Mesenchymal stem cell (in vitro differentiated cells and primary cell): ENCODE data around the gene MATK.

Experiments used
- DNase-seq: peaks from one replicate; pipeline ENCODE4 v3.0.0-alpha.2; 2013
- H2AFZ ChIP-seq: one replicate; pipeline ENCODE4 v1.6.1; 2013; ENCODE audit warnings: low read depth, mild to moderate bottlenecking, control low read depth, inconsistent platforms, low read length, moderate library complexity
- H2AK5ac ChIP-seq: 2 replicates; pipeline ENCODE4 v1.6.1; 2013; ENCODE audit warnings: low read length, moderate library complexity, mild to moderate bottlenecking, inconsistent platforms; ENCODE audit not compliant: severe bottlenecking
- H2BK120ac ChIP-seq: one replicate; pipeline ENCODE4 v1.6.1; 2013; ENCODE audit warnings: low read depth, mild to moderate bottlenecking, inconsistent platforms, low read length, moderate library complexity
- H2BK12ac ChIP-seq, 2 experiments: one replicate each; pipeline ENCODE4 v1.6.1; 2013; ENCODE audit warnings: inconsistent platforms in 2 of 2, low read length in 2 of 2, mild to moderate bottlenecking in 2 of 2, moderate library complexity in 2 of 2, control low read depth in 1 of 2
- H2BK15ac ChIP-seq: one replicate; pipeline ENCODE4 v1.6.1; 2013; ENCODE audit warnings: mild to moderate bottlenecking, low read depth, inconsistent platforms; ENCODE audit not compliant: poor library complexity, severe bottlenecking
- H2BK5ac ChIP-seq: 2 replicates; pipeline ENCODE4 v1.6.1; 2013; ENCODE audit warnings: low read depth, mild to moderate bottlenecking, low read length, control low read depth, inconsistent platforms; ENCODE audit not compliant: poor library complexity, severe bottlenecking
- H3K14ac ChIP-seq, 2 experiments: one replicate each; pipeline ENCODE4 v1.6.1; 2013; ENCODE audit warnings: inconsistent platforms in 2 of 2, low read length in 2 of 2, control low read depth in 1 of 2, mild to moderate bottlenecking in 1 of 2, moderate library complexity in 1 of 2
- H3K18ac ChIP-seq, 2 experiments: one replicate each; pipeline ENCODE4 v1.6.1; 2013; ENCODE audit warnings: inconsistent platforms in 2 of 2, low read length in 2 of 2, control low read depth in 1 of 2, low read depth in 1 of 2, mild to moderate bottlenecking in 1 of 2
- H3K23ac ChIP-seq, 2 experiments: one replicate each; pipeline ENCODE4 v1.6.1; 2013; ENCODE audit warnings: inconsistent platforms in 2 of 2, low read length in 2 of 2, mild to moderate bottlenecking in 2 of 2, moderate library complexity in 2 of 2, control low read depth in 1 of 2
- H3K27ac ChIP-seq: 2 replicates; pipeline ENCODE4 v1.5.1; 2013; ENCODE audit warnings: mild to moderate bottlenecking, moderate library complexity, low read length, control low read depth, inconsistent platforms; ENCODE audit not compliant: poor library complexity, severe bottlenecking
- H3K27me3 ChIP-seq, 2 experiments: 2 replicates each; pipeline versions ENCODE4 v1.6.1 to v1.7.0; 2013; ENCODE audit warnings: low read length in 2 of 2, mild to moderate bottlenecking in 2 of 2, moderate library complexity in 2 of 2, control low read depth in 1 of 2, inconsistent platforms in 1 of 2; ENCODE audit not compliant: control insufficient read depth in 1 of 2, insufficient read depth in 1 of 2
- H3K36me3 ChIP-seq, 2 experiments: 2 replicates each; pipeline versions ENCODE4 v1.6.1 to v1.7.0; 2013; ENCODE audit warnings: low read length in 2 of 2, control low read depth in 1 of 2, inconsistent platforms in 1 of 2, low read depth in 1 of 2, mild to moderate bottlenecking in 1 of 2; ENCODE audit not compliant: insufficient read depth in 2 of 2, control insufficient read depth in 1 of 2
- H3K4ac ChIP-seq, 2 experiments: one replicate each; pipeline ENCODE4 v1.6.1; 2013; ENCODE audit warnings: inconsistent platforms in 2 of 2, low read length in 2 of 2, mild to moderate bottlenecking in 2 of 2, moderate library complexity in 2 of 2, control low read depth in 1 of 2, low read depth in 1 of 2
- H3K4me1 ChIP-seq: 2 replicates; pipeline ENCODE4 v1.6.1; 2013; ENCODE audit warnings: low read depth, low read length, control low read depth; ENCODE audit not compliant: control insufficient read depth, insufficient read depth
- H3K4me2 ChIP-seq: 2 replicates; pipeline ENCODE4 v1.6.1; 2013; ENCODE audit warnings: low read length, mild to moderate bottlenecking, inconsistent platforms; ENCODE audit not compliant: poor library complexity, severe bottlenecking
- H3K4me3 ChIP-seq, 2 experiments: 2 replicates each; pipeline versions ENCODE4 v1.5.1 to v1.7.0; 2013; ENCODE audit warnings: low read length in 2 of 2, mild to moderate bottlenecking in 2 of 2, control low read depth in 1 of 2, low read depth in 1 of 2; ENCODE audit not compliant: insufficient read depth in 1 of 2
- H3K79me1 ChIP-seq: replicated peaks from 2 replicates; pipeline ENCODE4 v1.6.1; 2013; ENCODE audit warnings: mild to moderate bottlenecking, control low read depth, low read length, inconsistent platforms; ENCODE audit not compliant: poor library complexity, severe bottlenecking
- H3K9ac ChIP-seq: 2 replicates; pipeline ENCODE4 v1.7.0; 2013; ENCODE audit warnings: mild to moderate bottlenecking, low read length, moderate library complexity
- H3K9me3 ChIP-seq: 2 replicates; pipeline ENCODE4 v1.7.0; 2013; ENCODE audit warnings: mild to moderate bottlenecking, low read length; ENCODE audit not compliant: control insufficient read depth
- H4K8ac ChIP-seq: one replicate; pipeline ENCODE4 v1.6.1; 2013; ENCODE audit warnings: inconsistent platforms, mild to moderate bottlenecking, low read length, moderate library complexity
- H4K91ac ChIP-seq: one replicate; pipeline ENCODE4 v1.6.1; 2013; ENCODE audit warnings: mild to moderate bottlenecking, low read length, inconsistent platforms
- WGBS: methylation state at CpG from one replicate; pipeline ENCODE4 v1.1.7; 2013; ENCODE audit warnings: mixed read lengths; 5-methylcytosine and 5-hydroxymethylcytosine counted together

The MATK gene

DNA sequence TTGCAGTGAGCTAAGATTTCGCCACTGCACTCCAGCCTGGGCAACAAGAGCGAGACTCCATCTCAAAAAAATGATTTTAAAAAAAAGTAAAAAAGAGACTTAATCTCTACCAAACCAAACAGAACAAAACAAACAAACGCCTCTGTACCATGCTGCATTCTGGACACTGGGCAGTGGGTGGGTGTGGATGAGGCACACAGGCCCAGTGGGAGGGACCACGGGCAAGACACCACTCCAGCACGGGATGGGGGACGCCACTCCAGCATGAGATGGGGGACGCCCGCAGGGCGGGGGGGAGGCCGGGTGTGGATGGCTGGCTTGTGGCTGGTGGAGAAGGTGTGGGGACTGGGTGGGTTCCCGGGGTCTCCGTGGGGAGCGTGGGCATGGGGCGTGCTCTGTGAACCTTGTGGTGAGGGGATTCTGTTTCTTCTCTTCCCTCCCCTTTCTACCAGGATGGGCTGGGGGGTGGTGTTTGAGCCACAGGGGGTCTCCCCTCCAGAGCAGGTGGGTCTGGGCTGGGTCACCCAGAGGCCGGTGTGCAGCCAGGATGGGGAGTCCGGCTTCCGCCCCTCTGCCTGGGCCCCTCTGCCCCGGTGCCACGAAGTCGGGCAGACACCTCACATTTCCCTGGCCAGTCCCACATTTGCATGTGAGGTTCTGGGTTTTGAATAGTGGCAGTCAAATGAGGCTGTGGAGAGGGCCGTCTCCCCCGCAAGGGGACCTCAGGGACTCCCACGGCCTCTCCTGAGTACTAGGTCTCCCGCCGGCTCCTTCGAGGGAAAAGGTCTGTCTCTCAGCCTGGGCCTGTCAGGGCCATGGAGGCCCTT lies 23.9 kb upstream of the MATK start:
- Histone ChIP-seq H2BK5ac (no peak overlapping the region), H4K91ac (no peak overlapping the region), H3K36me3 (peaks cover 0 to 4% of the 10 kb centered on the region in 2 experiments), H2BK12ac (no peak overlapping the region), H3K79me1 (no peaks in the 10 kb centered on the region), H2AK5ac (no peak overlapping the region), H3K27me3 (peaks cover 0 to 27% of the 10 kb centered on the region in 2 experiments), H2BK120ac (no peak overlapping the region), H3K18ac (no peak overlapping the region), H3K14ac (no peak overlapping the region), H3K27ac (no peak overlapping the region), H3K23ac (no peak overlapping the region), H2AFZ (no peak overlapping the region), H3K4me3 (no peak overlapping the region), H3K9ac (no peak overlapping the region), H3K4ac (no peak overlapping the region), H3K4me2 (no peak overlapping the region), H2BK15ac (no peak overlapping the region), H4K8ac (no peak overlapping the region), H3K9me3 (no peaks in the 10 kb centered on the region), H3K4me1 (peaks cover 4% of the 10 kb centered on the region)
- 84% methylated on average over 16 of the region's 26 CpGs for WGBS
- DNase-seq = no peak

GRCh38 chr19:3808420-3809143 lies 22.4 kb upstream of the MATK start:
- H3K9me3 ChIP-seq = no peaks in the 10 kb centered on the region
- DNase-seq = no peak
- peaks cover 0 to 4% of the 10 kb centered on the region in 2 experiments for H3K36me3 ChIP-seq
- peaks cover 4% of the 10 kb centered on the region for H3K4me1 ChIP-seq
- H3K23ac ChIP-seq = no peak overlapping the region
- H3K27ac ChIP-seq = no peak overlapping the region
- 91% methylated on average over 33 of the region's 33 CpGs for WGBS
- no peak overlapping the region for H3K14ac ChIP-seq
- H3K79me1 ChIP-seq = no peaks in the 10 kb centered on the region
- no peak overlapping the region for H3K18ac ChIP-seq
- no peak overlapping the region for H2BK120ac ChIP-seq
- H4K8ac ChIP-seq = no peak overlapping the region
- no peak overlapping the region for H3K4me3 ChIP-seq
- no peak overlapping the region for H2BK15ac ChIP-seq
- no peak overlapping the region for H3K9ac ChIP-seq
- H4K91ac ChIP-seq = no peak overlapping the region
- no peak overlapping the region for H3K4me2 ChIP-seq
- H3K4ac ChIP-seq = no peak overlapping the region
- H2AFZ ChIP-seq = no peak overlapping the region
- H3K27me3 ChIP-seq = peaks cover 2 to 32% of the 10 kb centered on the region in 2 experiments
- no peak overlapping the region for H2BK5ac ChIP-seq
- H2AK5ac ChIP-seq = no peak overlapping the region
- H2BK12ac ChIP-seq = no peak overlapping the region

GRCh38 chr19:3807574-3808354 lies 21.6 kb upstream of the MATK start:
- Histone ChIP-seq H4K91ac (peak overlapping the region; percentile 40), H2BK5ac (no peak overlapping the region), H3K4ac (no peak overlapping the region), H2BK15ac (no peak overlapping the region), H2BK120ac (no peak overlapping the region), H3K9ac (no peak overlapping the region), H3K27ac (no peak overlapping the region), H3K4me2 (no peak overlapping the region), H2AFZ (no peak overlapping the region), H4K8ac (no peak overlapping the region), H2AK5ac (no peak overlapping the region), H2BK12ac (no peak overlapping the region), H3K9me3 (no peaks in the 10 kb centered on the region), H3K18ac (no peak overlapping the region), H3K36me3 (peaks cover 0 to 4% of the 10 kb centered on the region in 2 experiments), H3K23ac (no peak overlapping the region), H3K14ac (peak overlapping the region in 1 of 2 experiments; percentile 50), H3K4me3 (no peak overlapping the region), H3K4me1 (peaks cover 4% of the 10 kb centered on the region), H3K79me1 (no peaks in the 10 kb centered on the region), H3K27me3 (peaks cover 10 to 34% of the 10 kb centered on the region in 2 experiments)
- DNase-seq = no peak
- 94% methylated on average over 35 of the region's 35 CpGs for WGBS

GRCh38 chr19:3807131-3807480 lies 20.9 kb upstream of the MATK start:
- 88% methylated on average over 19 of the region's 19 CpGs for WGBS
- H4K8ac ChIP-seq = no peak overlapping the region

More at GRCh38 chr19:3807131-3807480, 20.9 kb upstream of the MATK start:
- Histone ChIP-seq H3K79me1 (no peaks in the 10 kb centered on the region), H2BK120ac (no peak overlapping the region), H3K9ac (no peak overlapping the region), H2BK5ac (no peak overlapping the region), H3K14ac (no peak overlapping the region), H3K27ac (no peak overlapping the region), H2BK15ac (no peak overlapping the region), H2AFZ (no peak overlapping the region), H3K18ac (no peak overlapping the region), H3K4me1 (peaks cover 4% of the 10 kb centered on the region), H3K27me3 (peaks cover 16 to 38% of the 10 kb centered on the region in 2 experiments), H3K4me2 (no peak overlapping the region), H2AK5ac (no peak overlapping the region), H4K91ac (no peak overlapping the region), H2BK12ac (no peak overlapping the region), H3K36me3 (peaks cover 0 to 4% of the 10 kb centered on the region in 2 experiments), H3K23ac (no peak overlapping the region), H3K4me3 (no peak overlapping the region), H3K9me3 (no peaks in the 10 kb centered on the region), H3K4ac (no peak overlapping the region)
- no peak for DNase-seq
